ENCODE data around the gene MAN1C1. TPM values are rescaled to one million over a fixed set of nuclear protein-coding genes. Genes with fewer than 3 reads are reported as not detected.

MAN1C1 gene
- total and polyA plus RNA-seq, 2 donors (not counting 1 experiment from before 2014, with no cell fraction given): 0.31 to 0.89 TPM

DNA sequence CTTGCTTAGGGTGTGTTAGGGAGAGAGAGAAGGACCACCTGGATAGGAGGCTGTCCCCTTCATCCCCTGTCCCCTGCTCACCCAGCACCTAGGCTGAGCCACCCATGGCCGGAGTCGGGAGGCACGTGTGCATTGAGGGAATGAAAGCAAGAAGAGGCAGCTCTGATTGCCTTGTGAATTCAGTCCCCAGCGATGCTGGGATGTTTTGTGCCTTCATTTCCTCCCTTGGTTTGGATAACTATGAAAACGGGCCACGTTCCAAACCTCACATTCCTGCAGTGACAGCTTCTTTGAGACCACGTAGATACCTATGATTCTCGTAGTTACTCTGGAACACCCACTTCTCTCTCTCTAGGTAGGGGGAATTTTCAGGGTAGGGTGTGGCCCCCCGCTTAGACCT, 67.1 kb downstream of the MAN1C1 start:
- DNase-seq (no peak), ATAC-seq (ENCODE audit: low read depth) (no peak)
- Mint-ChIP-seq H3K4me3 (no peak overlapping the region), H3K4me1 (no peaks in the 10 kb centered on the region), H3K27ac (no peak overlapping the region), H3K9me3 (ENCODE audit: insufficient read depth) (no peaks in the 10 kb centered on the region), H3K27me3 (peaks cover 23% of the 10 kb centered on the region)
- CTCF ChIA-PET: no interaction called here
- Histone ChIP-seq H3K27ac (ENCODE audit: low read length in 2 of 2) (no peak overlapping the region), H3K4me2 (replicated peaks; ENCODE audit: low read depth, low read length, poor library complexity, severe bottlenecking) (no peak overlapping the region), H3K4me3 (ENCODE audit: control extremely low read depth in 1 of 5, extremely low read depth in 1 of 5, insufficient read depth in 1 of 5, low read depth in 2 of 5, low read length in 4 of 5) (no peak overlapping the region), H4K20me1 (ENCODE audit: control insufficient read depth, insufficient read depth, low read length, poor library complexity, severe bottlenecking) (no peaks in the 10 kb centered on the region), H3K79me2 (ENCODE audit: control insufficient read depth, insufficient read depth, low read length) (no peaks in the 10 kb centered on the region), H3K9ac (ENCODE audit: low read length) (no peak overlapping the region), H3K36me3 (replicated peaks in 1 of 2; ENCODE audit: control extremely low read depth in 1 of 2, control insufficient read depth in 1 of 2, extremely low read depth in 1 of 2, insufficient read depth in 2 of 2, low read length in 1 of 2) (no peaks in the 10 kb centered on the region), H2AFZ (ENCODE audit: insufficient read depth, low read depth, low read length, poor library complexity, severe bottlenecking) (no peak overlapping the region), H3K9me3 (ENCODE audit: control extremely low read depth in 1 of 3, control insufficient read depth in 2 of 3, insufficient read depth in 1 of 3, low read length in 2 of 3) (no peaks in the 10 kb centered on the region), H3K27me3 (replicated peaks in 1 of 4; ENCODE audit: control extremely low read depth in 1 of 4, control insufficient read depth in 3 of 4, insufficient read depth in 4 of 4, low read length in 3 of 4) (peaks cover 0 to 5% (median 1%) of the 10 kb centered on the region in 4 experiments), H3K4me1 (ENCODE audit: control insufficient read depth in 2 of 2, insufficient read depth in 2 of 2, low read length in 2 of 2) (no peaks in the 10 kb centered on the region)
- intact Hi-C loops (cut with micrococcal nuclease): no loop called here
- WGBS (ENCODE audit: insufficient coverage): 82% methylated on average over 6 of the region's 9 CpGs
- TF ChIP-seq CTCF (IDR thresholded peaks at IDR 0.05): no peak
- no peak for TF ChIP-seq EZH2 (IDR thresholded peaks at IDR 0.05; ENCODE audit: borderline replicate concordance, insufficient read depth, low read depth, low read length, poor library complexity, severe bottlenecking)
- POLR2A ChIA-PET: no interaction called here

- H3K9ac ChIP-seq (ENCODE audit: low read length): no peak overlapping the region
- intact Hi-C loops (cut with micrococcal nuclease): no loop called here
- H3K4me3 Mint-ChIP-seq: no peak overlapping the region
- WGBS (ENCODE audit: insufficient coverage): 88% methylated on average over 13 of the region's 13 CpGs
- H3K27ac Mint-ChIP-seq: no peak overlapping the region
- no peak overlapping the region for H3K4me2 ChIP-seq (replicated peaks; ENCODE audit: low read depth, low read length, poor library complexity, severe bottlenecking)
- no peaks in the 10 kb centered on the region for H3K79me2 ChIP-seq (ENCODE audit: control insufficient read depth, insufficient read depth, low read length)
- DNase-seq: no peak
- ATAC-seq (ENCODE audit: low read depth): no peak
- H2AFZ ChIP-seq (ENCODE audit: insufficient read depth, low read depth, low read length, poor library complexity, severe bottlenecking): no peak overlapping the region
- no peaks in the 10 kb centered on the region for H4K20me1 ChIP-seq (ENCODE audit: control insufficient read depth, insufficient read depth, low read length, poor library complexity, severe bottlenecking)
- CTCF ChIA-PET: no interaction called here
- H3K4me1 Mint-ChIP-seq: no peaks in the 10 kb centered on the region
- no peak overlapping the region for H3K27ac ChIP-seq (ENCODE audit: low read length in 2 of 2)
- H3K27me3 Mint-ChIP-seq: peaks cover 20% of the 10 kb centered on the region
- no peaks in the 10 kb centered on the region for H3K9me3 ChIP-seq (ENCODE audit: control extremely low read depth in 1 of 3, control insufficient read depth in 2 of 3, insufficient read depth in 1 of 3, low read length in 2 of 3)
- no peak overlapping the region for H3K4me3 ChIP-seq (ENCODE audit: control extremely low read depth in 1 of 5, extremely low read depth in 1 of 5, insufficient read depth in 1 of 5, low read depth in 2 of 5, low read length in 4 of 5)
- POLR2A ChIA-PET: no interaction called here
- H3K27me3 ChIP-seq (replicated peaks in 1 of 4; ENCODE audit: control extremely low read depth in 1 of 4, control insufficient read depth in 3 of 4, insufficient read depth in 4 of 4, low read length in 3 of 4): peaks cover 0 to 5% (median 1%) of the 10 kb centered on the region in 4 experiments
- H3K36me3 ChIP-seq (replicated peaks in 1 of 2; ENCODE audit: control extremely low read depth in 1 of 2, control insufficient read depth in 1 of 2, extremely low read depth in 1 of 2, insufficient read depth in 2 of 2, low read length in 1 of 2): no peaks in the 10 kb centered on the region
- H3K9me3 Mint-ChIP-seq (ENCODE audit: insufficient read depth): no peaks in the 10 kb centered on the region
- TF ChIP-seq EZH2 (IDR thresholded peaks at IDR 0.05; ENCODE audit: borderline replicate concordance, insufficient read depth, low read depth, low read length, poor library complexity, severe bottlenecking) (no peak), CTCF (IDR thresholded peaks at IDR 0.05) (no peak)
- no peaks in the 10 kb centered on the region for H3K4me1 ChIP-seq (ENCODE audit: control insufficient read depth in 2 of 2, insufficient read depth in 2 of 2, low read length in 2 of 2)
Observed at GRCh38 chr1:25684216-25684965, 67.8 kb downstream of the MAN1C1 start.
